GM12864 (cell line): ENCODE data around the gene TBC1D10B.

ENCODE experiments used
- DNase-seq: peaks from one replicate; pipeline ENCODE4 v3.0.0-alpha.2; 2011; ENCODE audit warnings: low read depth
- H3K4me3 ChIP-seq: 2 replicates; pipeline ENCODE4 v1.5.1; 2011; ENCODE audit warnings: mild to moderate bottlenecking, low read depth, low read length, control low read depth
- TF ChIP-seq, protein P1 (sequence below): IDR thresholded peaks from 2 replicates; pipeline ENCODE4 v1.5.1; 2011; ENCODE audit warnings: low read depth, mild to moderate bottlenecking, moderate library complexity, low read length, control low read depth, inconsistent platforms; ENCODE audit errors: missing control alignments

The TBC1D10B gene

DNA sequence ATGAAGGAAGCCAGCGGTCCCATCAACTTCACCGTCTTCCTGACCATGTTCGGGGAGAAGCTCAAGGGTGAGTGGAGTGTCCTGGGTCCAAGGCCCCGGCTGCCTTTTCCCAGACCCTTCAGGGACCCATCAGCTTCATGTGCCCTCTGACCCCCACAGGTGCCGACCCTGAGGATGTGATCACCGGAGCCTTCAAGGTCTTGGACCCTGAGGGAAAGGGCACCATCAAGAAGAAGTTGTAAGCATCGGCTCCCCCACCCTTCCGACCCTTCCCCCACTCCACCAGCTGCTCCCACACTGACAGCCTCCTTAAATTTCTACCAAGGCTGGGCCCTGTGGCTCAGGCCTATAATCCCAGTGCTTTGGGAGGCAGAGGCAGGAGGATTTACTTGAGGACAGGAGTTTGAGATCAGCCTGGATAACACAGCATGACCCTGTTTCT, 6.2 kb upstream of the TBC1D10B start:
- no peak overlapping the region for H3K4me3 ChIP-seq
- DNase-seq = no peak
- TF ChIP-seq, protein P1, sequence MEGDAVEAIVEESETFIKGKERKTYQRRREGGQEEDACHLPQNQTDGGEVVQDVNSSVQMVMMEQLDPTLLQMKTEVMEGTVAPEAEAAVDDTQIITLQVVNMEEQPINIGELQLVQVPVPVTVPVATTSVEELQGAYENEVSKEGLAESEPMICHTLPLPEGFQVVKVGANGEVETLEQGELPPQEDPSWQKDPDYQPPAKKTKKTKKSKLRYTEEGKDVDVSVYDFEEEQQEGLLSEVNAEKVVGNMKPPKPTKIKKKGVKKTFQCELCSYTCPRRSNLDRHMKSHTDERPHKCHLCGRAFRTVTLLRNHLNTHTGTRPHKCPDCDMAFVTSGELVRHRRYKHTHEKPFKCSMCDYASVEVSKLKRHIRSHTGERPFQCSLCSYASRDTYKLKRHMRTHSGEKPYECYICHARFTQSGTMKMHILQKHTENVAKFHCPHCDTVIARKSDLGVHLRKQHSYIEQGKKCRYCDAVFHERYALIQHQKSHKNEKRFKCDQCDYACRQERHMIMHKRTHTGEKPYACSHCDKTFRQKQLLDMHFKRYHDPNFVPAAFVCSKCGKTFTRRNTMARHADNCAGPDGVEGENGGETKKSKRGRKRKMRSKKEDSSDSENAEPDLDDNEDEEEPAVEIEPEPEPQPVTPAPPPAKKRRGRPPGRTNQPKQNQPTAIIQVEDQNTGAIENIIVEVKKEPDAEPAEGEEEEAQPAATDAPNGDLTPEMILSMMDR = no peak

DNA sequence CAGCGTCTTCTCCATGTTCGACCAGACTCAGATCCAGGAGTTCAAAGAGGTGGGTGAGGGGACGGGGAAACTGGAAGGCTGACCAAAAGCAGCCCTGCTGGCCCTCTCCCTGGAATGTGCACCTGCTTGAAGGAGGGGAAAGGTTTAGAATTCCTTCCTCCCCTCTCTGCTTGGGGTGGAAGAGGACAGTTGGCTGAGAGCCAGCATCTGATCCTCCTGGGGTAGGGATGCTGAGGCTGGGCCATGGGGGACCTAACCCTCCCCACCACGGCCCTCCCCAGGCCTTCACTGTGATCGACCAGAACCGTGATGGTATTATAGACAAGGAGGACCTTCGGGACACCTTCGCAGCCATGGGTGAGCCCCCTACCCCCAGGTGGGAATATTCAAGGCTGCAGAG, 5.6 kb upstream of the TBC1D10B start:
- no peak overlapping the region for H3K4me3 ChIP-seq
- TF ChIP-seq, protein P1 = no peak
- DNase-seq = no peak

DNA sequence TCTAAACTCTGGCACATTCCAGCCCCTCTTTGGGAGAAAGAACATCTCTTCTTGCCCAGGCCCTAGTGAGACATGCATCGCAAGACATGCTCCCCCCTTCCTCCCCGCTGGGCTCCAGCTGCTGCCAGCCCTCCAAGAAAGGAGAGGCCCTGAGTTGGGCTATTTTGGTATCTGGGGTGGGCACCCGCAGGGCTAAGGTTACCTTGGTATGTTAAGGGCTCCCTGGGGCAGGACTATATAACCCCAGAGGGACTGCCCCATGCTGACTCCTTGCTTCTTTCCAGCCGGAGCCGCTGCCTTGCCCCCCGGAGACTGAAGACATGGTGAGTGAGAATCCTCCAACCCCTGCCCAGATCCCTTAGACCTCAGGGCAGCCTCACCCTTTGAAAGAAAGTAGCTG, 4.2 kb upstream of the TBC1D10B start, which contains the start of gene MYL11:
MYL11 (plus strand) TSS at position 265 of the 400 bp plus-strand sequence; CDS start at position 321, 56 bp downstream.
- H3K4me3 ChIP-seq = no peak within 1 kb of the TSS
- TF ChIP-seq, protein P1 = no peak

DNA sequence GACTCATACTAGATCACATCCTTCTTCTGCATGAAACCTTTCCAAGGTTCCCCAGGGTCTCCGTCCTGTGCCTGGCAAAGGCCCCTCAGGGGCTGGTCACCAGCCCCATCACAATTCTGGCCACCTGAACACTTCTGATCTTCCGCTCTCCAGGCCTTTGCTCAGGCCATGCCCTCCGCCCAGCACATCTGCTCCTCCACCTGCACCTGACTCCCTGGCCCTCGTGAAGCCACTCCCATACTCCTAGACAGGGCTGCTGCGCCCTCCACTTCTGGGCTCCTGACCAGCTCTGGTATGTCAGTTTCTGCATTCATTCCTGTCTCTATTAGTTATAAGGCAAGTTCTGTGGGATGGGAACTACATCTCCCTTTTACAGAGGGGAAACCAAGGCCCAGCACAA, 2.4 kb upstream of the TBC1D10B start:
- TF ChIP-seq, protein P1 = no peak
- no peak overlapping the region for H3K4me3 ChIP-seq
- no peak for DNase-seq

More for the DNA sequence above, 4.2 kb upstream of the TBC1D10B start, which contains the start of gene MYL11:
- no peak for DNase-seq

DNA sequence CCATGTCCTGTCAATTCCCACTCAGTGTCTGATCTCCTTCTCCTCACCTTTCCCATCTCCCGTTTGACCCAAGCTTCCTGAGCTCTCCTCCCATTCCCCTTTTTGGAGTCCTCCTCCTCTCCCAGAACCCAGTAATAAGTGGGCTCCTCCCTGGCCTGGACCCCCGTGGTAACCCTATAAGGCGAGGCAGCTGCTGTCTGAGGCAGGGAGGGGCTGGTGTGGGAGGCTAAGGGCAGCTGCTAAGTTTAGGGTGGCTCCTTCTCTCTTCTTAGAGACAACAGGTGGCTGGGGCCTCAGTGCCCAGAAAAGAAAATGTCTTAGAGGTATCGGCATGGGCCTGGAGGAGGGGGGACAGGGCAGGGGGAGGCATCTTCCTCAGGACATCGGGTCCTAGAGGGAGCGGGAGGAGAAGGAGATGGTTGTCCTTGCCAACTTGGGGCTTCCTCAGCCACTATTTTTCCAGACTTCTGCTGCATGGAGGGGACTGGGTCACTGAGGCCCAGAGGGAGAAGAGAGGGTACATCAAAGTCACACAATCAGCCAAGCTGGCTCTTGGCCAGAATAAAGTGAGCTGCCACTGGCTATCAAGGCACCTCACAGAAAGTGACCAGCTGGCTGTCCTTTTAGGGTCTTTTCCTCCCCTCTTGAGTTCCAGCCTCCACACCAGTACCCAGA, 1.9 kb upstream of the TBC1D10B start:
- H3K4me3 ChIP-seq = no peak overlapping the region

DNA sequence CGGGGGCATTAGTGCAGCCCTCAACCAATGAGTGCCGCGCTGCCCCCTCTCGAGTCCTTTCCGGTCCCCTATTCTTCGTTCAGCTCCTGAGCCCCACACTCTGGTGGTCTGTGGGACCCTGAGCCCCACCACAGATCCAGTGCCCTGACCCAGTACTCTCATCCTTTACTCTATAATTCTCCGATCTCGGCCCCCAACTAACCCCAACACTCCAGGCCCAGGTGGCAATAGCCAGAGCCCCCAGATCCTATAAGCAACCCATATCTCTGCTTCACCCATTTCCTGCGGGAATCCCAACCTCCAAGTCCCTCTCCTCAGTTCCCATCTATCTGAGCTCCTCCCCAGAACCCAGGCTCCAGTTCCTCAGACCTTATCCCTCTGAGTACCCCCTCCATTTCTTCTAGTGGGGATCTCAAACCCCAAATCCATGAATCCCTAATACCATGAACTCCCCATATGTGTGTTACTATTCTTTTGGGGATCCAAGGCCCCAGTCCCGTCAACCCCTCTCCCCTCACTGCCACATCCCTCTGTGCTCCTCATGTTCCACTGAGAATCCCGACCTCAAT, 1.0 kb upstream of the TBC1D10B start:
- DNase-seq = no peak
- peak overlapping the region; percentile 30 for H3K4me3 ChIP-seq
- TF ChIP-seq, protein P1 = no peak

More for the DNA sequence above, 1.9 kb upstream of the TBC1D10B start:
- TF ChIP-seq, protein P1 = no peak
- no peak for DNase-seq
